PFSK-1 (cell line): ENCODE data around the gene TIMM10.

Experiments
- POLR2AphosphoS5 ChIP-seq: IDR thresholded peaks from 2 replicates; pipeline ENCODE4 v1.6.1; 2012; ENCODE audit warnings: low read depth, mild to moderate bottlenecking, control low read depth, low read length, moderate library complexity
- REST ChIP-seq, 2 experiments: IDR thresholded peaks; 2 replicates each; pipeline versions ENCODE4 v1.6.1 to v1.8.0; 2011 to 2012; ENCODE audit warnings: low read depth in 2 of 2, low read length in 2 of 2, control low read depth in 1 of 2, inconsistent platforms in 1 of 2, mild to moderate bottlenecking in 1 of 2, moderate library complexity in 1 of 2; ENCODE audit not compliant: insufficient read depth in 1 of 2
- SIN3A ChIP-seq: IDR thresholded peaks from 2 replicates; pipeline ENCODE4 v1.6.1; 2012; ENCODE audit warnings: mild to moderate bottlenecking, low read length, moderate library complexity, borderline replicate concordance; ENCODE audit not compliant: insufficient read depth
- TAF1 ChIP-seq: IDR thresholded peaks from 2 replicates; pipeline ENCODE4 v1.6.1; 2012; ENCODE audit warnings: low read length, control low read depth, borderline replicate concordance; ENCODE audit not compliant: insufficient read depth

DNA sequence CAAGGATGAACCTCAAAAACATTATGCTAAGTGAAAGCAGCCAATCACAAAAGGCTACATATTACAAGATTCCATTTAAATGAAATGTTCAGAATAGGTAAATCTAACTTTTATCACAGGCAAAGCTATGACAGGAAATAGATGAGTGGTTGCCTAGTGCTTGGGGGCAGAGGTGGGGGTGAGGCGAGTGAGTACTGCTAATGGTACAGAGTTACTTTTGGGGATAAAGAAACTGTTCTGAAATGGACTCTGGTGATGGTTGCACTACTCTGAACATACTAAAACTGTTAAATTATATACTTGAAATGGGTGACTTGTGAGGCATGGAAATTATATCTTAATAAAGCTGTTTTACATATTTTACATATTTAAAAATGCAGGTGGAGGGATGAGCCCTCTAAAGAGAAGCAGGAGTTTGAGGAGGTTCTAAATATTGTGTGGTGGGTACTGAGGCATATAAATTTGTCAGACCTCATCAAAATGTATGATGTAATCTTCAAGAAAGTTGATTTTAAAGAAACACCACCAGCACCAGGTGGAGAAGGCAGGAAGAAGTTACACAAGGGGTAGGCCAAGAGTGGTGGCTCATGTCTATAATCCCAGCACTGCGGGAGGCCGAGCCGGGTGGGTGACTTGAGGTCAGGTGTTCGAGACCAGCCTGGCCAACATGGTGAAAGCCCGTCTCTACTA lies 18.7 kb downstream of the TIMM10 start:
- TF ChIP-seq REST (IDR thresholded peaks at IDR 0.05; ENCODE audit: insufficient read depth in 1 of 2, low read depth in 2 of 2, low read length in 2 of 2): no peak
- TF ChIP-seq POLR2AphosphoS5: no peak
- no peak for TF ChIP-seq TAF1
- no peak for TF ChIP-seq SIN3A
